Measurements from ENCODE around the gene SORL1.

The SORL1 gene

GRCh38 chr11:121581607-121582006, 129.5 kb downstream of the SORL1 start:
- DNase-seq (ENCODE audit: low read depth in 1 of 2, low spot score in 1 of 2): no peak

GRCh38 chr11:121582296-121582695, 130.2 kb downstream of the SORL1 start:
- DNase-seq (ENCODE audit: low read depth in 1 of 2, low spot score in 1 of 2): no peak

DNA sequence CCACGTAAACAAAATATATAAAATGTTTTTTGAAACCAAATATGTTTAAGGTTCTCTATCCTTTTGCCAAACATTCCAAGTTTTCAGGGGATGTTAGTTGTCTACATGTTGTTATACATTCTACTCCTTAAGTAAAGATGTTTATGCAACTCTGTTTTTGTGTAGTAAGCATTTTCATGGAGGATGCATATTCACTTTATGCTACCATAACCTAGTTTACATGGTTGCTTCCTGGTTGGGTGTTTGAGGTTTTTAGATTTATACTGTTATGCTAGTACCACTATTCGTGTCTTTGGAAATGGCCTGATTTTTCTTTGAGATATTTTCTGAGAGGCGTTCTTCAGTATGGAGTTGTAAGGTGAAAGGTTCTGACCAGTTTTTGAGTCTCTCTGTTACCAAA, 131.7 kb downstream of the SORL1 start:
- no peak for DNase-seq (ENCODE audit: low read depth in 1 of 2, low spot score in 1 of 2)

DNA sequence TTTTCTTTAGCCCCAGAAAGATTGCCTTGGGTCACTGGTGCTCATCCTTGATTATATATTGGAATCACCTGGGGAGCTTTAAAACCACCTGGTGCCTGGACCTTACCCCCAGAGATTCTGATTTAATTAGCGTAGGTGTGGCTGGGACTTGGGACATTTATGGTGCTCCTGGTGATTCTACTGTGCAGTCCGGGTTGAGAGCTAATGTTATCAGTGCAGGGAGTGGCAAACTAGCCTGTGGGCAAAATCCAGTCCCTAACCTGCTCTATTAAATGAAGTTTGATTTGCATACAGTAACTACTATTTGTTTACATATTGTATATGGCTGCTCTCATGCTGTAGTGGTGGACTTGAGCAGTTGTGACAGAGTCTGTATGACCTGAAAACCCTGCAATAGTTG, 134.6 kb downstream of the SORL1 start:
- DNase-seq (ENCODE audit: low read depth in 1 of 2, low spot score in 1 of 2): no peak

DNA sequence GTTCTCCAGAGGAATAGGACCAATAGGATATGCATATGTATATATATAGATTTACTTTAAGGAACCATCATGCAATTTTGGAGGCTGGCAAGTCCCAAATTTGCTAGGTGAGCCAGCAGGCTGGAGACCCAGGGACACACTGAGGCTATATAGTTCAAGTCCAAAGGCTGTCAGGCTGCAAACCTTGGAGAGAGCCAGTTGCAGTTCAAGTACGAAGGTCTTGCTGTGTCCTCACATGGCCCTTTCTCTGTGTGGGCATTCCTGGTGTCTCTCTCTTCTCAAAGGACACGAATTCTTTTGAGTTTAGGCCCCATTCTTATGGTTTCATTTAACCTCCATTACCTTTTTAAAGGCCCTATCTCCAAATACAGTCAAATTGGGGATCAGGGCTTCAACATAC, 135.1 kb downstream of the SORL1 start:
- no peak for DNase-seq (ENCODE audit: low read depth in 1 of 2, low spot score in 1 of 2)

- no peak for DNase-seq (ENCODE audit: low read depth in 1 of 2, low spot score in 1 of 2)
Observed at GRCh38 chr11:121588747-121589146, 136.6 kb downstream of the SORL1 start.

GRCh38 chr11:121589946-121590537, 137.9 kb downstream of the SORL1 start:
- DNase-seq (ENCODE audit: low read depth in 1 of 2, low spot score in 1 of 2): no peak

DNA sequence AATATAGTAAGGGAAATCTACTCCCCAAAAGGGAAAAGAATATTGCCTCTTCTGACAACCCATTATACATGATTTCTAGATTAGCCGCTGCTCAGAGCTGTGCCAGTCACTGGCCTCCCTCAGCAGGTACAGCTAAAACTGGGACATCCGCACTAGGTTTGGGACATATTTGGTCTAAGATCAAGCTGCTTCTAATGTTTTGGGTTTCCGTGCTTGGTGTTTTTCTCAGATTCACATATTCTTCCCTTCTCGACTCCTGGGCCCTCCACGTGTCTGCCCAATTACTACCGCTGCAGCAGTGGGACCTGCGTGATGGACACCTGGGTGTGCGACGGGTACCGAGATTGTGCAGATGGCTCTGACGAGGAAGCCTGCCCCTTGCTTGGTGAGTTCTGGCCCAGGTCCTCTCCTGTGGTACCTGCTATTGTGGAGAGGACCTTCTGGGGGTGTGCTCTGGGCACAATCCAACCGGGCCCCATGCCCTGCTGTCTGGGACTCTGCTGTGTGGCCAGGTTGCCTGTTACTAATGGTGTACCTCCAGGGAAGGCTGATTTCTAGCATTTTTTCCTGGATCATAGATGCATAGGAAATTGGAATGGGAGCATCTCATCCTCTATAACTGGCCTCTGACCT, 138.8 kb downstream of the SORL1 start:
- no peak for DNase-seq (ENCODE audit: low read depth in 1 of 2, low spot score in 1 of 2)

DNA sequence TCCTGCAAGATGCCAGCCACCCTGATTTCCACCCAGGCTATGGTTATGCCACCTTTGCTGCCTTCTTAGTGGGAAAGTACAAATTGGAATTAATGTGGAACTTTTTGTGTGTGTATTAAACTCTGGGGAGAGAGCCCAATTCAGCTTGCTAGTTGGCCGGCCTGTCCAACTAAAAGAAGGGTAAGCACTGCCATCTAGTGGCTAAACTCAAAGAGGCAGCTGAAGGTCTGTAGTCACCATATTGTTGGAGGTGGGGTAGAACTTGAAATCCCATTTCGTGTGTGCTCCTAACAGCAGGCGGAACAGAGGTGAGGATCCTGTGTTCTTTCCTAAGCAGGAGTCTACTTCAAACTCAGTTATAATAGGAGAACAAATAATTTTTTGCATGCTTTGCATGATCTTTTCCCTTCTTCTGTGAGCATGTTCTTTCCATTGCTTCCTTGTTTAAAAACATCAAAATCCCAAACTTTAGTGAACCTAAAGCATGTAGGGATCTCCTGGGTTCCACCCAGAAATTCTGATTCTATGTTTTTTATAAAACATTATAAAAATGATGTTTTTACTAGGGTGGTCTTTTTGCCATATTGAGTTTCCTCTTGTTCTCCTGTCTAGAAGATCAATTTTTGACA, 139.4 kb downstream of the SORL1 start:
- peak; percentile 37 to 76 for DNase-seq (ENCODE audit: low read depth in 1 of 2, low spot score in 1 of 2)

- no peak for DNase-seq (ENCODE audit: low read depth in 1 of 2, low spot score in 1 of 2)
Observed at GRCh38 chr11:121592708-121593107, 140.6 kb downstream of the SORL1 start.

GRCh38 chr11:121595717-121596161, 143.6 kb downstream of the SORL1 start:
- no peak for DNase-seq (ENCODE audit: low read depth in 1 of 2, low spot score in 1 of 2)

DNA sequence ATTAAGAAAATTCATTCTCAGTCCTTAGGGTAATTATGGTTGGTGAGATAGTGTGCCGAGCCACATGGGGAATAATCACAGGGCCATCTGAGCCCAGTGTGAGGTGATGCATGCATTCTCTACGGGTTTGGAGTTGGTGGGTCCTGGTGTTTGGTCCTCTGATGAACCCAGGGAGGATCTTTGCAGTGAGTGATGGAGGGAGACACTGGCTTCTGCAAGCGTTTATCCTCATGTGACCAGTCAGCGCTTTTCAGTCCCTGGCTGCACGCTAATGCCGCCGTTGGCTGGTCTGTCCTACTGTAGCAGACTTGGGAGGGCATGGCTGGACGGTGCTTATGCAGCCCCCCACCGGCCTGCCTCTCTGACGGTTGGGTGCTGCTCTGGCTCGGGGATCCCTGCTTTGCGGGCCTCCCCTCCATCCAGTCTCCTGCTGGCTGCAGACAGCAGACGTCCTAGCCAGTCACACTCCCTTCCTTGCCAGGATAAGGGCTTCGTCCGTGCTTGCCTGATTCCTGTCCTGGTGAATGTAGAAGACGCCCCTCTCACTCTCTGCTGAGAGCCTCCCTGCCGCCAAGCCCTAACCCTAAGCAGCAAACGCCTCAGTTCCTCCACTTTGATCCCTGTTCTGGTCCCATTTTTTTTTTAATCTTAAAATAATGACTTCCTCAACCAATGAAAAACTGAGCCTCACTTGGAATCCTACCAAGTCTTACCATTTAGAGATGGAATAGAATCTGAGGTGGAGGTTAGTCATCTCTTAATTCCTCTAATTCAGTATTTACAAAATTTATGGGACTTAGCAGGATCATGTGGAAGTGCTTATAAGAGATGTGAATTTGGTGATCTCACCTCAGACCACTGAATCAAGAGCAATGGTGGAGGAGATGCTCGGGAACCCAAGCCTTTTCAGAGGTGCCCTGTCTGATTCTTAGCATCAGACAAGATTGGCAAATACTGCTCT, 144.4 kb downstream of the SORL1 start:
- DNase-seq (ENCODE audit: low read depth in 1 of 2, low spot score in 1 of 2): no peak

GRCh38 chr11:121603316-121603715, 151.2 kb downstream of the SORL1 start:
- no peak for DNase-seq (ENCODE audit: low read depth in 1 of 2, low spot score in 1 of 2)

DNA sequence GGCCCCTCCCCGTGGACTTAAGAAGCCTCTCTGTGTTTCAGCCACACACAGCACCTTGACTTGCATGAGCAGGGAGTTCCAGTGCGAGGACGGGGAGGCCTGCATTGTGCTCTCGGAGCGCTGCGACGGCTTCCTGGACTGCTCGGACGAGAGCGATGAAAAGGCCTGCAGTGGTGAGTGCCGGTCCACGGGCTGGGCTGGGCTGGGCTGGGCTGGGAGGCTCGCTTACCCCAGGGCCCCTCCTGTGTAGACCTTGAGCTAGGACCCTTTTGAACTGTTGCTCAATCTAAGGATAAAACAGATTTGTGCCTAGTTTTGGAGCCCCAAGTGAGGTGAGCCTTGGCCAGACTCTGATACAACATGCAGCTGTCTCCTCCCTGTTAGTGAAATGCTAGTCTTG, 152.0 kb downstream of the SORL1 start:
- no peak for DNase-seq (ENCODE audit: low read depth in 1 of 2, low spot score in 1 of 2)

GRCh38 chr11:121606354-121606753, 154.2 kb downstream of the SORL1 start:
- no peak for DNase-seq (ENCODE audit: low read depth in 1 of 2, low spot score in 1 of 2)

GRCh38 chr11:121607341-121607740, 155.2 kb downstream of the SORL1 start:
- no peak for DNase-seq (ENCODE audit: low read depth in 1 of 2, low spot score in 1 of 2)

- DNase-seq (ENCODE audit: low read depth in 1 of 2, low spot score in 1 of 2): no peak
Observed at GRCh38 chr11:121608545-121609098, 156.5 kb downstream of the SORL1 start.

GRCh38 chr11:121610706-121611105, 158.6 kb downstream of the SORL1 start:
- no peak for DNase-seq (ENCODE audit: low read depth in 1 of 2, low spot score in 1 of 2)

- DNase-seq (ENCODE audit: low read depth in 1 of 2, low spot score in 1 of 2): no peak
Observed at GRCh38 chr11:121611242-121611641, 159.1 kb downstream of the SORL1 start.

DNA sequence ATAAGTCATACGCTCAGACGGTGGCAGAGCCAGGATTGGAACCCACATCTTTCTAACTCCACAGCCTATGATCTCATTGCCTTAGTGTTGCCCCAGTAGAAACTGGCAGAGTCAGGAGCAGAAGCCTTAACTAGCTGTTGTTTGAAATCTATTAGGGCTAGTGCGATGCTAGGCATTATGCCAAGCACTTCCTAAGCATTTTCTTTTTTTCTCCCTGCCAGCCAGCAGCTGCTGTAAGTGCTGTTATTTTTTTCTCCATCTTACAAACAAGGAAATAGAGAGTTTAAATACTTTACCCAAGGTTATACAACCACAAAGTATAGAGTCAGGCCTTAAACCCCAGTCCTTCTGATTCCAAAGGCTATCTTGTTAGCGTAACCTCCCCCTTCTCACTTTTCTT, 161.6 kb downstream of the SORL1 start:
- DNase-seq (ENCODE audit: low read depth in 1 of 2, low spot score in 1 of 2): no peak

- no peak for DNase-seq (ENCODE audit: low read depth in 1 of 2, low spot score in 1 of 2)
Observed at GRCh38 chr11:121614636-121615240, 162.6 kb downstream of the SORL1 start.
